Upper lobe of left lung (tissue), 4 donors: Measurements from ENCODE around the gene POFUT2.

Experiments
- POLR2A ChIP-seq, 4 donors: fragments of 450-650 bp; IDR thresholded peaks; one replicate each; pipeline ENCODE4 v1.5.1; 2016 to 2017; ENCODE audit warnings: antibody characterized with exemption in 4 of 4, mild to moderate bottlenecking in 2 of 4
- POLR2AphosphoS5 ChIP-seq, 2 donors: sonication (generic); formaldehyde crosslinking; IDR thresholded peaks; one replicate each; pipeline ENCODE4 v1.5.1; 2017; ENCODE audit warnings: antibody characterized with exemption in 2 of 2
- TF ChIP-seq, protein P1 (sequence below), 6 experiments: fragments of 450-650 bp in 4 of 6; fragments of 200-600 bp in 2 of 6; sonication (generic) in 2 of 6; IDR thresholded peaks; one replicate each; pipeline ENCODE4 v1.5.1; 2016 to 2019; ENCODE audit warnings: antibody characterized with exemption in 6 of 6

DNA sequence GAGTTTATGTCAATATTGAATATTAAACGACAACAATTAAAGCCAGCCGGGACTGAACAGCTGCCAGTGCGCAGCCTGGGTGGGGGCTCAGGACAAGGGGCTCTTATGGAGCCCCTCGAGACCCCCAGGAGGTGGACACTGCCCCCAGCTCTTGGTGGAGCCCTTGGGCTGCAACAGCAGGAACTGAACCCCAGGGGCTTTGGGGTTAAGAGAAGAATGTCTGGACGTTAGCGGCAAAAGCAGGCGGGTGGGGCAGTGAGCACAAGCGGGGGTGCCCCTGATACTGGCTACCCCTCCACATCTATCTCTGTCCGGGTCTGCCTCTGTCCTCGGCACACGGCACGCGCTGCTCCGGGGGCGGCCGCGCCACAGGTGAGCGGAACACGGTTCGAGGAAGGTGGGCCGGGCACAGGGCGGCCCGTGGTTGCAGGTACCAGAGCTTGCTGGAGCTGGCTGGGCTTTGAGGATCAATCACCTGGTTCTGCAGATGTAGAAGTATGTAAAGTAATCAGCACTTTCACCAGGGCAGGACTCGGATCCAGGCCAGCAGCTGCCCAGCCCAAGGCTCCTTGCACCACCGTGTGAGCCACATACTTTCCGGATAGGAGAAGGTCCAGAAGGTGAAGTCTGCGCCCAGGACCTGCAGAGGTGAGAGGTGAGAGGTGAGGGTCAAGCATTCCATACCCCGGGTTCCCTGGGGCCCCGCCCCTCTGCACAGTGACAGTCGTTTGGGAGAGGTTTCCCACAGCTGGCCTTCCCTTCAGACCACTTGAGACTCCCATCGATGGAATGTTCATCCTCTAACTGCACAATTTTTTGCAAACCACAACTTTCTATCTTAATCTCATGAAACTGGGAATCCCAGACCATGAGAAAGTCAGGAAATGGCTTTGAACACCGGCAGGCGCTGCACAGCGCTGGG, 12.4 kb upstream of the POFUT2 start:
- TF ChIP-seq, protein P1, sequence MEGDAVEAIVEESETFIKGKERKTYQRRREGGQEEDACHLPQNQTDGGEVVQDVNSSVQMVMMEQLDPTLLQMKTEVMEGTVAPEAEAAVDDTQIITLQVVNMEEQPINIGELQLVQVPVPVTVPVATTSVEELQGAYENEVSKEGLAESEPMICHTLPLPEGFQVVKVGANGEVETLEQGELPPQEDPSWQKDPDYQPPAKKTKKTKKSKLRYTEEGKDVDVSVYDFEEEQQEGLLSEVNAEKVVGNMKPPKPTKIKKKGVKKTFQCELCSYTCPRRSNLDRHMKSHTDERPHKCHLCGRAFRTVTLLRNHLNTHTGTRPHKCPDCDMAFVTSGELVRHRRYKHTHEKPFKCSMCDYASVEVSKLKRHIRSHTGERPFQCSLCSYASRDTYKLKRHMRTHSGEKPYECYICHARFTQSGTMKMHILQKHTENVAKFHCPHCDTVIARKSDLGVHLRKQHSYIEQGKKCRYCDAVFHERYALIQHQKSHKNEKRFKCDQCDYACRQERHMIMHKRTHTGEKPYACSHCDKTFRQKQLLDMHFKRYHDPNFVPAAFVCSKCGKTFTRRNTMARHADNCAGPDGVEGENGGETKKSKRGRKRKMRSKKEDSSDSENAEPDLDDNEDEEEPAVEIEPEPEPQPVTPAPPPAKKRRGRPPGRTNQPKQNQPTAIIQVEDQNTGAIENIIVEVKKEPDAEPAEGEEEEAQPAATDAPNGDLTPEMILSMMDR (IDR thresholded peaks at IDR 0.05), result no peak
- TF ChIP-seq POLR2A (IDR thresholded peaks at IDR 0.05), result no peak
- no peak for TF ChIP-seq POLR2AphosphoS5 (IDR thresholded peaks at IDR 0.05)
